Activated CD4-positive, alpha-beta T cell treated with anti-CD3 and anti-CD28 coated beads, Interleukin-2, amount 50 U/mL, for 24 hours (primary cell): ENCODE measurements around the gene CSTB.

Experiments
- DNase-seq, 2 donors: peaks; one replicate each; pipeline ENCODE4 v3.0.0-alpha.2; 2020; ENCODE audit warnings: low read depth in 1 of 2, low spot score in 1 of 2

CSTB gene

GRCh38 chr21:43769325-43769958 is 6.7 kb downstream of the CSTB start:
- DNase-seq = no peak

- DNase-seq = no peak
Measured at GRCh38 chr21:43768868-43769167, 7.3 kb downstream of the CSTB start.

- DNase-seq = no peak
Measured at GRCh38 chr21:43767984-43768867, 7.9 kb downstream of the CSTB start.

- DNase-seq = no peak
Measured at GRCh38 chr21:43767498-43767983, 8.6 kb downstream of the CSTB start.

GRCh38 chr21:43766734-43767497 is 9.2 kb downstream of the CSTB start:
- no peak for DNase-seq

- DNase-seq = no peak
Measured at GRCh38 chr21:43764576-43765495, 11.3 kb downstream of the CSTB start.

GRCh38 chr21:43763901-43764523 is 12.1 kb downstream of the CSTB start:
- no peak for DNase-seq

- DNase-seq = no peak
Measured at GRCh38 chr21:43762303-43763128, 13.6 kb downstream of the CSTB start.

- no peak for DNase-seq
Measured at GRCh38 chr21:43761886-43762285, 14.2 kb downstream of the CSTB start.

- no peak for DNase-seq
Measured at GRCh38 chr21:43760391-43760958, 15.6 kb downstream of the CSTB start.

- no peak for DNase-seq
Measured at GRCh38 chr21:43759651-43760050, 16.5 kb downstream of the CSTB start.

GRCh38 chr21:43758811-43759210 is 17.3 kb downstream of the CSTB start:
- no peak for DNase-seq

GRCh38 chr21:43758111-43758641 is 17.9 kb downstream of the CSTB start:
- DNase-seq = no peak

GRCh38 chr21:43757601-43758000 is 18.5 kb downstream of the CSTB start:
- no peak for DNase-seq

GRCh38 chr21:43755820-43756594 is 20.1 kb downstream of the CSTB start:
- DNase-seq = no peak

- no peak for DNase-seq
Measured at GRCh38 chr21:43754948-43755781, 20.9 kb downstream of the CSTB start.

- DNase-seq = no peak
Measured at GRCh38 chr21:43753439-43753799, 22.7 kb downstream of the CSTB start.
